Activated CD4-positive, CD25-positive, alpha-beta regulatory T cell treated with anti-CD3 and anti-CD28 coated beads, Interleukin-2, amount 50 U/mL, for 16 hours (primary cell): Measurements from ENCODE around the gene LGI2.

ENCODE experiments used
- DNase-seq: peaks from one replicate; pipeline ENCODE4 v3.0.0-alpha.2; 2020; ENCODE audit warnings: low read depth, low spot score

Gene LGI2

GRCh38 chr4:24966076-24966475, 64.7 kb downstream of the LGI2 start:
- no peak for DNase-seq

GRCh38 chr4:24965627-24966026, 65.1 kb downstream of the LGI2 start:
- DNase-seq: no peak

- no peak for DNase-seq
These were observed 67.5 kb downstream of the LGI2 start for GRCh38 chr4:24963277-24963676.

- no peak for DNase-seq
These were observed 72.9 kb downstream of the LGI2 start for GRCh38 chr4:24957886-24958285.

- DNase-seq: no peak
These were observed 74.0 kb downstream of the LGI2 start for GRCh38 chr4:24956763-24957162.

- no peak for DNase-seq
These were observed 74.7 kb downstream of the LGI2 start for GRCh38 chr4:24956091-24956490.

- DNase-seq: no peak
These were observed 78.1 kb downstream of the LGI2 start for GRCh38 chr4:24952667-24953066.

GRCh38 chr4:24949970-24950369, 80.8 kb downstream of the LGI2 start:
- no peak for DNase-seq
